ENCODE results near the gene CX3CL1.
"Not testable (repeated sequence)": the region's sequence is repeated elsewhere in the genome, so short reads cannot be mapped to it uniquely, and the experiment has no call there.

CX3CL1 gene

DNA sequence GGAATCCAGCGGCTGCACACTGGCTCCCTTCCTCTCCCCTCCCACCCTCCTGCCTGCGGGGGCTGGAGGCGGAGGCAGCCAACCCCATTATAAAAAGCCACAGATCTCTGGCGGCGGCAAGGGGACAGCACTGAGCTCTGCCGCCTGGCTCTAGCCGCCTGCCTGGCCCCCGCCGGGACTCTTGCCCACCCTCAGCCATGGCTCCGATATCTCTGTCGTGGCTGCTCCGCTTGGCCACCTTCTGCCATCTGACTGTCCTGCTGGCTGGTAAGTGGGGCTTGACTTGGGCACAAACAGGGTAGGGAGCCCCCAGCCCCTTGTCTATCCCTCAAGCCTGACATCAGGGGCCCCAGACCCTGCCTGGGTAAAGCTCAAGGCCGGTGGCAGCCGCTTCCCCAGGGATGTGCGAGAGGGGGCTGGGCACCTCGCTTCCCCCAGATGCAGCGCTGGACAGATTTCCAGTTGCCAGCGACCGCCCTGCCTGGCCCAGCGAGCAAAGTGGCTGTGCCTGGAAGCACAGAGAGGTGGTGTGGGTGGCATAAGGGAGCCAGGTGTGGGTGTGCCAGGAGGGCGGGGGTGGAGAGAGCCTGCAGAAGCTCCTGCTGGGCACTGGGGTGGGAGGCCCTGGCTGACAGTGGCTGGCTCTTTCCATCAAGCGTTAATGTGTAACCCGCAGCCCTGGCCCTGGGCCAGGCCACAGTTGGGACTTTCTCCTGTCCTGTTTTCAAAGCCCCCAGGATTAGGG is at the start of gene CX3CL1:
Gene CX3CL1 (plus strand): TSS at position 119 of the 745 bp plus-strand sequence. CDS start 79 bp downstream, at position 198.
- no peak for TF ChIP-seq JUND (IDR thresholded peaks at IDR 0.05; ENCODE audit: low read depth)
- no peak for DNase-seq (ENCODE audit: low read depth in 1 of 2, low spot score in 1 of 2)
- in situ Hi-C loops (cut with HindIII; ENCODE audit: low pct_unique_long_range_greater_than_20kb, low sequenced_read_pairs) = no loop called here

DNA sequence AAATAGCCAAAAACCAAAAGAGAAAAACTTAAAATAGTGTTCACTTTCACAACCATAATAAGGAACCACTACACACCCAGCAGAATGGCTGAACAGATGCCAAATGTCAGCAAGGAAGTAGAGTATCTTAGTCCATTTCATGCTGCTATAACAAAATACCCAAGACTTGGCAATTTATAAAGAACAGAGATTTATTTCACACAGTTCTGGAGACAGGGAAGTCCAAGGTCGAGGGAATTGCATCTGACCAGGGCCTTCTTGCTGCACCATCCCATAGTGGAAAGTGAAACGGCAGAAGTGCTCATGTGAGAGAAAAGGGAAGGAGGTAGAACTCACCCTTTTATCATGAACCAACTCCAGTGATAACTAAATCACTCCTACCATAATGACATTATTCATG is 47.5 kb upstream of the CX3CL1 start:
- no peak for DNase-seq (ENCODE audit: low read depth in 1 of 2, low spot score in 1 of 2)
- in situ Hi-C loops (cut with HindIII; ENCODE audit: low pct_unique_long_range_greater_than_20kb, low sequenced_read_pairs) = no loop called here
- TF ChIP-seq JUND (IDR thresholded peaks at IDR 0.05; ENCODE audit: low read depth) = no peak

DNA sequence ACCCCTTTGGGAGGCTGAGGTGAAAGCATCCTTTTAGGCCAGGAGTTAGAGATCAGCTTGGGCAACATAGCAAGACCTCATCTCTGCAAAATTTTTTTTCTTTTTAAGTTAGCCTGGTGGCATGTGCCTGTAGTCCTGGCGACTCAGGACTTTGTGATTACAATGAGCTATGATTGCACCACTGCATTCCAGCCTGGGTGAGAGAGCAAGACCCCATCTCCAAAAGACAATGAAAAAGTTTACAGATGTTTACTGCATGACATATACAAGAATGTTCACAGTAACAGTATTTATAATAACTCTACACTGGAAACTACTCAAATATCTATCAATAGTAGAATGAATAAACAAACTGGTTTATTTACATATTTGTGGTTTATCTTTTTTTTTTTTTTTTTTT is 46.8 kb upstream of the CX3CL1 start:
- DNase-seq (ENCODE audit: low read depth in 1 of 2, low spot score in 1 of 2) = no peak
- in situ Hi-C loops (cut with HindIII; ENCODE audit: low pct_unique_long_range_greater_than_20kb, low sequenced_read_pairs) = no loop called here
- no peak for TF ChIP-seq JUND (IDR thresholded peaks at IDR 0.05; ENCODE audit: low read depth)

DNA sequence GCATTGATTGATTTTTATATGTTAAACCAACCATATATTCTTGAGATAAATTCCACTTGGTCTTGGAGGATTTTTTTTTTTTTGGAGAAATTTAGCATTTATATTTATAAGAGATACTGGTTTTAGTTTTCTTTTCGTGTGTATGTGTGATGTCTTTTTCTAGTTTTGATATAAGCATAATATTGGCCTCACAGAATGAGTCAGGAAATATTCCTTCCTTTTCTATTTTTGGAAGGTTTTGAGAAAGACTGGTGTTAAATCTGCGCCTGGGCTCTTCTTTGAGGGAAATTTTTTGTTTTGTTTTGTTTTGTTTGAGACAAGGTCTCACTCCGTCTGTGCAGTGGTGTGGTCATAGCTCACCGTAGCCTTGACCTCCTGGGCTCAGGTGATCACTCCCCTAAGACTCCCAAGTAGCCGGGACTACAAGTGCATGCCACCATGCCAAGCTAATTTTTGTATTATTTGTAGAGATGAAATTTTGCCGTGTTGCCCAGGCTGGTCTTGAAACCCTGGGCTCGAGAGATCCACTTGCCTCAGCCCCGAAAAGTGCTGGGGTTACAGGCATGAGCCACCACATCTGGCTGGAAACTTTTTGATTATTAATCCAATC is 42.5 kb upstream of the CX3CL1 start:
- no peak for TF ChIP-seq JUND (IDR thresholded peaks at IDR 0.05; ENCODE audit: low read depth)
- no peak for DNase-seq (ENCODE audit: low read depth in 1 of 2, low spot score in 1 of 2)
- in situ Hi-C loops (cut with HindIII; ENCODE audit: low pct_unique_long_range_greater_than_20kb, low sequenced_read_pairs) = no loop called here

DNA sequence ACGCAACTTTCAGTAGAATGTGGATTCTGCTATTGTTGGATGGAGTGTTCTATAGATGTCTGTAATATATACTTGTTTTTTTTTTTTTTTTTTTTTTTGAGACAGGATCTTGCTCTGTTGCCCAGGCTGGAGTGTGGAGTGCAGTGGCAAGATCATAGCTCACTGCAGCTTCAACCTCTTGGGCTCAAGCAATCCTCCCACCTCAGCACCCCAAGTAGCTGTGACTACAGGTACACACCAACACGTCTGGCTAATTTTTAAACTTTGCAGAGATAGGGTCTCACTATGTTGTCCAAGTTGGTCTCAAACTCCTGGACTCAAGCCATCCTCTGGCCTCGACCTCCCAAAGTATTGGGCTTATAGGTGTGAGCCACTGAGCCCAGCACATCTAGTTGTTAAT is 40.9 kb upstream of the CX3CL1 start:
- DNase-seq (ENCODE audit: low read depth in 1 of 2, low spot score in 1 of 2) = no peak
- in situ Hi-C loops (cut with HindIII; ENCODE audit: low pct_unique_long_range_greater_than_20kb, low sequenced_read_pairs) = no loop called here
- TF ChIP-seq JUND (IDR thresholded peaks at IDR 0.05; ENCODE audit: low read depth) = no peak

DNA sequence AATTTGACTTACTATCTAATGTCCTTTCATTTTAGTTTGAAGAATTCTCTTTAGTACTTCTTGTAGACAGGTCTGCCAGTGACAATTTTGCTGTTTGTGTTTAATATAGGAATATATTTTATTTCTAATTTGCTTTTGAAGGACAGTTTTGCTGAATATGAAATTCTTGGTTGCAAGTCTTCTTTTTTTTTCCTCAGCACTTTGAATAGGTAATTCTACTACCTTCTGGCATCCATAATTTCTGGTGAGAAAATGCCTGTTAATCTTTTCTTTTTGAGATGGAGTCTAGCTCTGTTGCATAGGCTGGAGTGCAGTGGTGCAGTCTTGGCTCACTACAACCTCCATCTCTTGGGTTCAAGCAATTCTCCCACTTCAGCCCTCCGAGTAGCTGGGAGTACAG is 38.9 kb upstream of the CX3CL1 start:
- in situ Hi-C loops (cut with HindIII; ENCODE audit: low pct_unique_long_range_greater_than_20kb, low sequenced_read_pairs) = no loop called here
- DNase-seq (ENCODE audit: low read depth in 1 of 2, low spot score in 1 of 2) = no peak
- TF ChIP-seq JUND (IDR thresholded peaks at IDR 0.05; ENCODE audit: low read depth) = no peak

DNA sequence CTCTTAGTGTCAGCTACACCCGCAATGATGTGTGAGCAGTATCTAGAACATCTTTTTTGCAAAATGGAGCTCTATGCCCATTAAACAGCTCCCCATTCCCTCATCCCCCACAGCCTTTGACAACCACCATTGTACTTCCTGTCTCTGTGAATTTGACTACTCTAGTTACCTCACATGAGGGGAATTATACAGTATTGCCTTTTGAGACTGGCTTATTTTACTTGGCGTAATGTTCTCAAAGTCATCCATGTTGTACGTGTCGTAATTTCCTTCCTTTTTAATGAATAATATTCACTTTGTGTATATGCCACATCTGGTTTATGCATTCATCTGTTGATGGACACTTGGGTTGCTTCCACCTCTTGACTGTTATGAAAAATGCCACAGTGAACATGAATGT is 36.9 kb upstream of the CX3CL1 start:
- in situ Hi-C loops (cut with HindIII; ENCODE audit: low pct_unique_long_range_greater_than_20kb, low sequenced_read_pairs) = no loop called here
- no peak for DNase-seq (ENCODE audit: low read depth in 1 of 2, low spot score in 1 of 2)
- no peak for TF ChIP-seq JUND (IDR thresholded peaks at IDR 0.05; ENCODE audit: low read depth)

DNA sequence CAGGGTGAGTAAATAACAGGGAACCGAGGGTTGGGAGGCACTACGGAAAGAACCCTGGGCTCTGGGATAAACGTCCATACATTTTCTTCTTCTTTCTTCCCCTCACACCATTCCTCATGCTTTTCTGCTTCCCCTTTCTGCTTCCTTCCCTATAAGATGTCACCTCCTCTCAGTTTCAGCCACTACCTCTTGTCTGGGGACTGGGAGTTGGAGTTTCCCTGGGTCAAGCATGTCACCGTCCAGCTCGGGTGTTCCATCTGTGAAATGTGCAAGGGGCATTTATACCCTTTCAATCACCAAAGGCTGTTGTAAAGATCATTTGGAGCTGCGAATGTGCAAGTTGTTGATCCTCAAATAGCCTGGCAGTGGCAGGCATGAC is 31.2 kb upstream of the CX3CL1 start:
- in situ Hi-C loops (cut with HindIII; ENCODE audit: low pct_unique_long_range_greater_than_20kb, low sequenced_read_pairs) = no loop called here
- DNase-seq (ENCODE audit: low read depth in 1 of 2, low spot score in 1 of 2) = no peak
- TF ChIP-seq JUND (IDR thresholded peaks at IDR 0.05; ENCODE audit: low read depth) = no peak

DNA sequence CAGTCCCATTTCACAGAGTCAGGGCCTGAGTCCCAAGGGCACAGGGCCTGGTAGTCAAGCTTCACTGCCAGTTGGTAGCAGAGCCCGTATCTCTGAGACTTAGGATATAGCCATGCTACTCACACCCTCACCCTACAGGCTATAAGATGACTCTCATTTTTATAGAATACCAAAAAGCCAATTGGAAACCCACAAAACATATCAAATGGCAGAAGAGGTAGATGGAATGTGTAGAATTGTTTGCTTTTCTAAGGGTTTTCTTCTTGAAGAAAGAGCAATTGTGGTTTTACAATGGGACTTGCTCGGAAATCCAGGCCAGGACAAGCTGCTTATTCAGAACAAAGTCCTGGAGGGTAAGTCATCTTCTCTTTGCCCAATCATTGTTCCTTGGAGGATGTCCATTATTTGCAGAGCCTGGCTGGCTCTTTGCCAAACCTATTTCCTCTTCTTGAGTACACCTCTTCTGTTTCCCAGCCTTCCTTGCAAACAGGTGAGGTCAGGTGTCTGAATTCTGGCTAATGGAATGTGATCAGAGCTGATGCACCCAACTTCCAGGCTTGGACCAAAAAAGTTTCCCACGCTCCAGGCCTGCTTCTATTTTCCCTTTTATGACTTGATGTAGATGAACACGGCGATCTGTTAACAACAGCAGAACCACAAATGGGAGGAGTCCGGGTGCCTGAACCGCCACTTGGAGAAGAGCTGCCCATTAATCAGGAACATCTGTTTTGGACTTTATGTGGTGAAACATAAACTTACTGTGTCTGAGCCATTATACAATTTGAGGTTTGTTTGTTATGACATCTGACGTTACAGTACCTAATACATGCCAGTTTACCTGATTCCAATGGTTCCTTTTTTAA is 30.6 kb upstream of the CX3CL1 start:
- peak; percentile 36 to 99 for DNase-seq (ENCODE audit: low read depth in 1 of 2, low spot score in 1 of 2)
- in situ Hi-C loops (cut with HindIII; ENCODE audit: low pct_unique_long_range_greater_than_20kb, low sequenced_read_pairs) = no loop called here
- 0 out of 2 replicates have a peak, but pooled peaks have one; percentile 27 for TF ChIP-seq JUND (IDR thresholded peaks at IDR 0.05; ENCODE audit: low read depth)

DNA sequence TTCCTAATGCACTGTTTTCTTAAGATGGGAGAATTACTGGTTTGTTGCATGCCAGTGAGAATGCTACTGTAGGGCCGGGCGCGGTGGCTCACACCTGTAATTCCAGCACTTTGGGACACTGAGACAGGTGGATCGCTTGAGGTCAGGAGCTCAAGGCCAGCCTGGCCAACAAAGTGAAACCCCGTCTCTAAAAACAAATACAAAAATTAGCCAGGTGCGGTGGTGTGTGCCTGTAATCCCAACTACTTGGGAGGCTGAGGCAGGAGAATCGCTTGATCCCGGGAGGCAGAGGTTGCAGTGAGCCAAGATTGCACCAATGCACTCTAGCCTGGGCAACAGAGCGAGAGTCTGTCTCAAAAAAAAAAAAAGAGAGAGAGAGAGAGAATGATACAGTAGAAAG is 29.7 kb upstream of the CX3CL1 start:
- DNase-seq (ENCODE audit: low read depth in 1 of 2, low spot score in 1 of 2); in situ Hi-C loops (cut with HindIII; ENCODE audit: low pct_unique_long_range_greater_than_20kb, low sequenced_read_pairs): not testable (repeated sequence)

DNA sequence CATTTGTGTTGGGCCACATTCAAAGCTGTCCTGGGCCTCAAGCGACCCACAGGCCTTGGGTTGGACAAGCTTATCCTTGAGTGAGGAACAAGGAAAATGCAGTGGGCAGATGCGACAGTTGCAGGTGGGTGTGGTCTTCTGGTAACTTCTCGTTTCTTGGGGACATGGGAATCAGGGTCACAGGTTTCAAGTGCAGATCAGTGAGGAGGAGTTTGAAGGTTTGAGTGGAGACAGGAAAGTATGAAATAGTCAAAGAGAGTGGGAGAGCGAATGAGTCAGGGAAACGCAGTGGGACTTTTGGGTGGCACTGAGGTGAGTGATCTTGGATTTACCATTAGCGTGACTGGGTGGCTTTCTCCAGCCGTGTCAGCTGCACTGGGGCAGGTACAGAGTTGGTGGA is 29.1 kb upstream of the CX3CL1 start:
- no peak for TF ChIP-seq JUND (IDR thresholded peaks at IDR 0.05; ENCODE audit: low read depth)
- no peak for DNase-seq (ENCODE audit: low read depth in 1 of 2, low spot score in 1 of 2)
- in situ Hi-C loops (cut with HindIII; ENCODE audit: low pct_unique_long_range_greater_than_20kb, low sequenced_read_pairs) = no loop called here

DNA sequence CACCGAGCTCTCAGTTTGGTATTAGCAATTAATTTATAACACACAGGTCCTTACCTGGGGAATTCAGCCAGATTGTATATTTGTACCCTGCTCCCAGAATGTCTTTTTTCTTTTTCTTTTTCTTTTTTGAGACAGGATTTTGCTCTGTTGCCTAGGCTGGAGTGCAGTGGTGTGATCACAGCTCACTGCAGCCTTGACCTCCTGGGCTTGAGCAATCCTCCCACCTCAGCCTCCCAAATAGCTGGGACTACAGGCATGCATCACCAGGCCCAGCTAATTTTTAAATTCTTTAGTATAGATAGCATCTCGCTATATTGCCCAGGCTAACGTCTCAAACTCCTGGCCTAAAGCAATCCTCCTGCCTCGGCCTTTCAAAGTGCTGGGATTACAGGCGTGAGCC is 28.2 kb upstream of the CX3CL1 start:
- in situ Hi-C loops (cut with HindIII; ENCODE audit: low pct_unique_long_range_greater_than_20kb, low sequenced_read_pairs) = not testable (repeated sequence)
- peak in 1 of 2 experiments; percentile 9 for DNase-seq (ENCODE audit: low read depth in 1 of 2, low spot score in 1 of 2)

DNA sequence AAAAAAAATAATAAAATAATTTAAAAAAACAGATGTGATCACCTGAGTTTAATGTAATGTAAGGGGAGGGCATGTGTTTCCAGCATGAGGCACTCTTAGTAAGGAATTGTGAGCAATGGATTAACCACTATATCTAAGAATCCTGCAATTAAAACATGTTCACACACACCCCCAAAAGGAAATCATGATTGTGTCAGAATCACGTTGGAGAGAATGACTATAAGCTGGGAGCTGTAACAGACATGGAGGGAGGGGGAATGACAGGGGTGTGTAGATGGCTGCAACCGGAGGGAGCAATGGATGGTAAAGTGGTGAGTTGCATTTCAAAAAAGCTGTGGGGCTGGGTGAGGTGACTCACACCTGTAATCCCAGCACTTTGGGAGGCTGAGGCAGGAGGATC is 27.3 kb upstream of the CX3CL1 start:
- TF ChIP-seq JUND (IDR thresholded peaks at IDR 0.05; ENCODE audit: low read depth) = no peak
- in situ Hi-C loops (cut with HindIII; ENCODE audit: low pct_unique_long_range_greater_than_20kb, low sequenced_read_pairs) = no loop called here
- DNase-seq (ENCODE audit: low read depth in 1 of 2, low spot score in 1 of 2) = no peak

Measured in T47D (cell line).